ENCODE data around the gene ZSCAN5A. TPM values are rescaled to one million over a fixed set of nuclear protein-coding genes. Genes with fewer than 3 reads are reported as not detected.
"Not testable (repeated sequence)": the region's sequence is repeated elsewhere in the genome, so short reads cannot be mapped to it uniquely, and the experiment has no call there.

ZSCAN5A gene
- total RNA-seq, 1 donor from 2014 or later: 1.9 TPM

DNA sequence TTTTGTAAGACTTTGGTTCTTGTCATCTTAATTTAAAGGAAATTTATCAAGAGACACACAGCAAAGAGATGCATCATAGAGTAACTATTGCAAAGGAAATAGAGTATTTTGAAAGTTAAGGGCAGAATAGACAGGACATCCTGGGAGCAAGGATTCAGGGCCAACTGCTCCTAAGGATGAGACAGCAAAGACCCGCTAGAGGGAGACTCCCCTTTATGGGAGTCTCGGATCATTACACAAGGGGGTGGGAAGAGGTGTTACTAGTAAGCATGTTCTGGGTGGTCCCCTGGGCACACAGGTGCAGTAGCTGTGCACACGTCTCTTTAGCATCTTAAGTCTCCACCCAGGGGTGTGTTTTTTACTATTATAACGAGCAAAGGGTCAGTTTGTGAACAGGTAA is 102.9 kb downstream of the ZSCAN5A start:
- DNase-seq (ENCODE audit: low spot score): no peak

DNA sequence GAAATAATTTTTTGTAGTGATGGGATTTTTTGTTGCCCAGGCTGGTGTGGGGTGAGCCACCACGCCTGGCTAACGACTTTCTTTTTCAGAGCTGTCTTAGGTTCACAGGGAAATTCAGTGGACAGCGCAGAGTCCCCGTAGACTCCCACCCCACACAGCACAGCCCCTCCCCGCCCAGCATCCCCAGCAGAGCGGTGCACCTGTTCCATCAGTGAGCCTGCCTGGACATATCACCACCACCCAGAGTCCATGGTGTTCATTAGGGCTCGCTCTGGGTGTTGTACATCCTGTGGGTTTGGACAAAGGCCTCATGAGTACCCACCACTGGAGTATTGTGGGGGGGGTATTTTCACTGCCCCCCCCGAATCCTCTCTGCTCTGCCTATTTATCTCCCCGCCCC is 104.6 kb downstream of the ZSCAN5A start:
- DNase-seq (ENCODE audit: low spot score): not testable (repeated sequence)

DNA sequence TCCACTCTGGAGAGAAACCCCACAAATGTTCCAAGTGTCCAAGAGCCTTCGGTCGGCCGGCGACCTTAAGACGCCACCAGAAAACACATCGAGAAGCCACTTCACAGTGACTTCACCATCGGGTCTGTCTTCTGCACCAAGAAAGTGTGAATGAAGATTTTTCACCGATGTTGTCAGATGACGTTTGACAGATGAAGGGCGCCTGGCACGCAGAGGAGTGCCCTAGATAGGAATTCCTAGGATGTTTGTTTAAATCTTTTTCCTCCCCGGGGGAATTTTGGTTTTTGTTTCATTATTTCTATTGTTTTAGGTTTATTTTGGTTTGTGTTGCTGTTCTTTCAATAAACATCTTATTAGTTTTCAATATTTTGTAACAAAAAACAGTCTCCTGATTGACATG is 105.5 kb downstream of the ZSCAN5A start:
- DNase-seq (ENCODE audit: low spot score): no peak

DNA sequence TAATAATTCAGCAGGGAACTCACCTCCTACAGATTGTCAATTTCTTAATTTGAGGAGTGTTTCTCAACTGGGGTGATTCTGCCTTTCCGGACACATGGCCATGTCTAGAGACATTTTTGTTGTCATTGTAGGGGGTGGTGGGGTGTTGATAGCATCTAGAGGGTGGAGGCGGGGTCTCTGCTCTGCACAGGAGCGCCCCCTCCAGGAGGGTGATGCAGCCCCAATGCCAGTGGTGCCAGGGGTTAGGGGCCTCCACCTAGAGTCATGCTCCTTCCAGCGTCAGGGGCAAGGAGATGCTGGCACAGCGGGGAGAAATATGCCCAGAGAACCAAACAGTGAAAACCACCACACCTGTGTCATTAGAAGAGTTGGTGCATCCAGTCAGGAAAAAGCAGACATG is 107.1 kb downstream of the ZSCAN5A start:
- not testable (repeated sequence) for DNase-seq (ENCODE audit: low spot score)

DNA sequence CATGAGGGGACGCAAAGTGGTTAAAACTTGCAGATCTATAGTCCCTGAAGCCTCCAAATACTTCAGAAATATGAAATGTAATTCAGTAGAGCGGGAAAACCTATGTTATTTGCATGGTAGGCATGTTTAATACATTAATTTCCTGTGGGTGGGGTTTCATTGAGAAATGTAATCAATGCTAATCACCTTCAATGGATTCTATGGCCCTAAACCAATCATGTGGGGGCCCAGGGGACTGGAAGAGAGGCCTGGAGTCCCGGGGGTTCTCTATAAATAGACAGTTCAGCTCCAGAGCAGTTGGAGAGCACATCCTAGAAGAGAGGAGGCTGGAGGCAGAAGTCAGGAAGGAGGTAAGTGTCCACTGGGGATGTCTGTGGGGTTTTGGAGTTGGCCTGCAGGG is 112.7 kb downstream of the ZSCAN5A start, which contains the start of gene ZSCAN5C:
ZSCAN5C (plus strand) TSS at position 301 of the 400 bp plus-strand sequence. CDS start 3,641 bp downstream, outside the sequence.
- no peak for DNase-seq (ENCODE audit: low spot score)

DNA sequence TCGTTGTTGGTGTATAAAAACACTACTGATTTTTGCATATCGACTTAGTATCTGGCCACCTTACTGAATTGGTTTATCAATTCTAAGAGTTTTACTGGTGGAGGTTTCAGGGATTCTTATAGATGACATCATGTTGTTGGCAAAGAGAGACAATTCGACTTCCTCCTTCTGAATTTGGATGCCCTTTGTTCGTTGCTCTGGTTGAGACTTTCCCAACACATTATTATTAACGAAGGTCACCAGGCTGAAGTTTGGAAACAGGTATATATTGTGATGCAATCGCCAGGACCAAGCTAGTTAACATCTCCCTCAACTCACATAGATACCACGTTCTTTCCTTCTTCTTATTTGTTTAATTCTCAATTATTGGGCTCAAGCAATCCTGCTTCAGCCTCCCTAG is 115.0 kb downstream of the ZSCAN5A start:
- DNase-seq (ENCODE audit: low spot score): no peak

DNA sequence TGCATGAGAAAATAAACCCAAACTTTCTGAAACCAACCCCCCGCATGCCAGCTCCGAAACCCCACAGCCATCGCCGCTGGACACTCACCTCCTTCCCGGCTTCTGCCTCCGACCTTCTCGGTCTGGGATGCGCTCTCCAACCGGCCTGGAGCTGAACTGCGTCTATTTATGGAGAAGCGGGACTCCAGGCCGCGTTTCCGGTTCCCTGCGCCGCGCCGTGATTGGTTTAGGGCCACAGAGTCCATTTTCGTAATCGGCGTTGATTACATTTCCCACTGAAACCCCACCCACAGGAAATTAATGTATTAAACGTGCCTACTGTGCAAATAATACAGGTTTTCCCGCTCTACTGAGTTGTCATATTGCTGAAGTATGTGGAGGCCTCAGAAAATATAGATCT is 117.0 kb downstream of the ZSCAN5A start, which contains the start of gene ZSCAN5B:
ZSCAN5B (minus strand) TSS at position 138 of the 400 bp plus-strand sequence. CDS start 4,731 bp downstream, outside the sequence.
- DNase-seq (ENCODE audit: low spot score): not testable (repeated sequence)

DNA sequence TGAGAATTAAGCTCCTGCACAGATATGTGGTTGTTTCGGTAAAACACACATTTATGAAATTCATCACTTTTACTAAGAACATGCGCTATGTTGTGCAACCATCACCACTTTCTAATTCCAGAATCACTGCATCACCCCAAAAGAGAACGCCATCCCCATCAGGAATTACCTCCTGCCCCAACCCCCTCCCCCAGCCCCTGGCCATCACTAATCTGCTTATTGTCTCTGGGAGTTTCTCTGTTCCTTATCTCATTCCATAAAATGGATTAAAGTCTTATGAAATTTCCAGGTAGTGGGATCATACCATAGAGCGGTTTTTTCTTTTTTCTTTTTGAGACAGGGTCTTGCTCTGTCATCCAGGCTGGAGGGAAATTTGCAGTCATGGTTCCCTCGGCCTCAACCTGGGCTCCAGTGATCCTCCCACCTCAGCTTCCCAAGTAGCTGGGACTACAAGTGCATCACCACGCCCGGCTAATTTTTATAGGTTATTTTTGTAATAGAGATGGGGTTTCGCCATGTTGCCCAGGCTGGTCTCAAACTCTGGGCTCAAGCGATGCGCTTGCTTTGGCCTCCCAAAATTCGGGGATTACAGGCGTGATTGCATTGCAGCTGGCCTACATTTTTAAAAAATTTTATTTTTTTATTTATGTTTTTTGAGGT is 120.5 kb downstream of the ZSCAN5A start:
- DNase-seq (ENCODE audit: low spot score): no peak

DNA sequence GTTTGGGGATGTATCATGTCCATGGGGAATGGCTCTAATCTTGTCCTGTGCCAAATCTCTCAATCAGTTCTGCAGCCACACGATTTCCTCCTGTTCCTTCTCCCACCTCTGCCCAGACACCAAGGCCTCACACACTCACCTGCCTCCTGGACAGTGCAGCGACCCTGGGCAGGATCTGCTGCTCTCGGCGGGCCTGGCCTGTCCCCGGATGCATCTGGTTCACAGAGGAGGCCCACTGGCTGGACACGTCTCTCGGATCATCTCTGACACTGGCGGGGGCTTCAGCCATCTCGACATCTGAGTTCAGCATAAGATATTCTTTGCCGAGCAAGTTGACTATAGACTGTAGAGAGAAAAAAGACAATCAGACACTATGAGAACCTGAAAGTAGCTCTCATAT is 122.9 kb downstream of the ZSCAN5A start:
- no peak for DNase-seq (ENCODE audit: low spot score)

DNA sequence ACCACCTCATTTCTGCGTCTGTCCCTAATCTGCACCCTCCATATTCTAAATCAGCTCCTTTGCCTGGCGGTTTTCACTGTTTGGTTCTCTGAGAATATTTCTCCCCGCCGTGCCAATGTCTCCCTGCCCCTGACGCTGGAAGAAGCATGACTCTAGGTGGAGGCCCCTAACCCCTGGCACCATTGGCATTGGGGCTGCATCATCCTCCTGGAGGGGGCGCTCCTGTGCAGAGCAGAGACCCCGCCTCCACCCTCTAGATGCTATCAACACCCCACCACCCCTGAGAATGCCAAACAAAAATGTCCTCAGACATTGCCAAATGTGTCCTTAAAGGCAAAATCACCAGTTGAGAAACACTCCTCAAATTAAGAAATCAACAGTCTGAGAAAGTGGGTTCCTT is 123.5 kb downstream of the ZSCAN5A start:
- no peak for DNase-seq (ENCODE audit: low spot score)

DNA sequence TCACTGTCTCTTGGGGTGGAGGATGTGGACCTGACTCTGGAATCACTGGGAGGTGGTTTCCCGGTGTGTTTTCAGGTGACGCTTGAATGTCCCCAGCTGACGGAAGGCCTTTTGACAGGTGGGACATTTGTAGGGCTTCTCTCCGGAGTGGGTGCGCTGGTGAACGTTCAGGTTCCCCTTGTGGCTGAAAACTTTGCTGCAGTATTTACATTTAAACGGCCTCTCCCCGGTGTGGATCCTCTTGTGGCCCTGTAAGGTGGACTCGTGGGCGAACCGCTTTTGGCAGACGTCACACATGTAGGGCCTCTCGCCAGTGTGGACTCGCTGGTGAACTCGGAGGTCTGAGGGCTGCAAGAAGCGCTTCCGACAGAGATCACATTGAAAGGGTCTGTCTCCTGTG is 124.9 kb downstream of the ZSCAN5A start:
- DNase-seq (ENCODE audit: low spot score): no peak

DNA sequence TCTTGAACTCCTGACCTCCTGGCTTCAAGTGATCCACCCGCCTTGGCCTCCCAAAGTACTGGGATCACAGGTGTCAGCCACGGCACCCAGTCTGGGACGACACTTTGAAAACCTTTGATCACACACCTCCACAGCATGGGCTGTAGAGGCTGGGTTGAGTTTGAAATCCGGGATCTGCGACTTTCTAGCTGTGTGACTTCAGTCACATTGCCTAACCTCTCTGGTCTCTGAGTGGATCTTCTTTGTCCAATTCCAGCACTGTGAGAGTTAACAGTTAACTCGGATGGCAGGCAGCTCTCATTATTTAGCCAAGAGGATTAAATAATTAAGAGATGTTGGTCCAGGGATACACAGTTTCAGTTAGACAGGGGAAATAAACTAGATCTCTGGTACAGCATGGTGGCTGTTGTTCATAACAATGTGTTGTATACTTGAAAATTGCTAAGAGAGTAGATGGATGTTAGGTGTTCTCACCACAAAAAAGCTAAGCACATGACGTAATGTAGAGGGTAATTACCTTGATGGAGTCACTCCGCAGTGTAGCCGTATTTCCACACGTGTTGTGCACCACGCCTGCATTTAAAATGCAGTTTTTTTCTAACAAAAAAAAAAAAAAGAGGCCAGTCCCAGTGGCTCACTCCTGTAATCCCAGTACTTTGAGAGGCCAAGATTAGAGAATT is 136.9 kb downstream of the ZSCAN5A start:
- DNase-seq (ENCODE audit: low spot score): no peak

DNA sequence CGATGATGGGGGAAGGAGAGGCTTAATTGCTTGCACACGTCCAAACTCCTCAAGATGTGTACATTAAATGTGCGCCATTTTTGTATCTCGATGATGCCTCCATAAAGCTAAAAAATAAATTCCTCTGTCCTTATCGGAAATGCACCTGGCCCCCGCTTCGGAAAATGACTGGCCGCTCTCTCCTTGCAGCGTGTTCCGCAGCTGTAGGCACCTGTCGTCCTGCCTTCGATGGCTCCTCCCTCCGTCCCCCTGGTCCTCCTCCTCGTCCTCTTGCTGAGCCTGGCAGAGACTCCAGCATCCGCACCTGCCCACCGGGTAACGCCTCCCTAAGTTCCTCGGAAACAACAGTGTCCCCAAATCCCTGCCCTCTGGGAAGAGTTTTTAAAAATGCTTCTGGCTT is 137.8 kb downstream of the ZSCAN5A start:
- no peak for DNase-seq (ENCODE audit: low spot score)

DNA sequence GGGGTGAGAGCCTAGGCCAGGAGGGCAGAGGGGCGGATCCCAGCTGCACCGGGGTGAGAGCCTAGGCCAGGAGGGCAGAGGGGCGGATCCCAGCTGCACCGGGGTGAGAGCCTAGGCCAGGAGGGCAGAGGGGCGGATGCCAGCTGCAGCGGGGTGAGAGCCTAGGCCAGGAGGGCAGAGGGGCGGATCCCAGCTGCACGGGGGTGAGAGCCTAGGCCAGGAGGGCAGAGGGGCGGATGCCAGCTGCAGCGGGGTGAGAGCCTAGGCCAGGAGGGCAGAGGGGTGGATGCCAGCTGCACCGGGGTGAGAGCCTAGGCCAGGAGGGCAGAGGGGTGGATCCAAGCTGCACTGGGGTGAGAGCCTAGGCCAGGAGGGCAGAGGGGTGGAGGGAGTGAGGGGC is 138.3 kb downstream of the ZSCAN5A start:
- DNase-seq (ENCODE audit: low spot score): not testable (repeated sequence)

DNA sequence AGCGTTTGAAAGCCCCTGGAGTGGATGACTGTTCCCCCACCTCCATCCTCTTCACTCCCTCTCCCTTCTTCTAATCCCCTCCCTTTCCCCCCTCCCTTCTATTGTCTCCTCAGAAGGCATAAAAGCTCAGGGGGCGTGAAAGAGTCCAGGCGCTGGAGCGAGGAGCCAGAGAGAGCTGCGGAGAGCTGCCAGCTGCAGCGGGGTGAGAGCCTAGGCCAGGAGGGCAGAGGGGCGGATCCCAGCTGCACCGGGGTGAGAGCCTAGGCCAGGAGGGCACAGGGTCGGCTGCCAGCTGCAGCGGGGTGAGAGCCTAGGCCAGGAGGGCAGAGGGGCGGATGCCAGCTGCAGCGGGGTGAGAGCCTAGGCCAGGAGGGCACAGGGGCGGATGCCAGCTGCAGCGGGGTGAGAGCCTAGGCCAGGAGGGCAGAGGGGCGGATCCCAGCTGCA is 138.8 kb downstream of the ZSCAN5A start, which contains the start of gene GALP:
GALP (plus strand) TSS at position 148 of the 447 bp plus-strand sequence. CDS start 1,101 bp downstream, outside the sequence.
- DNase-seq (ENCODE audit: low spot score): not testable (repeated sequence)

DNA sequence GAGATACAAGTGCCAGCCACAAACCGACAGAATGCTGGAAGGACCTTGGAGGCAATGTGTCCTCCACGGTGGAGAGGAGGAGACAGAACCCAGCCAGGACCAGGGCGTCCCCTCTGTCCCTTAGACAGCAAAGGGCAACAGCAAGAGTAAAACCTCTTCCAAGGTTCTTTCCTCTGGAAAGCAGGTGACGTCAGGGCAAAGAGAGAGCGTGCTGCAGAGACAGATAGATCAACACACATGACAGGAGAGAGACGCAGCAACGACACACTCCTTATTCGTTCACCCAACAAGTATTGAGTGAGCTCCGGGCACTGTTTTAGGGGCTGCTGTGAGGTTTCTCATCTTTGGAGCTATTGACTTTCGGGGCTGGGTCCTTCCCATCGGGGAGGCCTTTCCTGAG is 140.1 kb downstream of the ZSCAN5A start:
- no peak for DNase-seq (ENCODE audit: low spot score)

DNA sequence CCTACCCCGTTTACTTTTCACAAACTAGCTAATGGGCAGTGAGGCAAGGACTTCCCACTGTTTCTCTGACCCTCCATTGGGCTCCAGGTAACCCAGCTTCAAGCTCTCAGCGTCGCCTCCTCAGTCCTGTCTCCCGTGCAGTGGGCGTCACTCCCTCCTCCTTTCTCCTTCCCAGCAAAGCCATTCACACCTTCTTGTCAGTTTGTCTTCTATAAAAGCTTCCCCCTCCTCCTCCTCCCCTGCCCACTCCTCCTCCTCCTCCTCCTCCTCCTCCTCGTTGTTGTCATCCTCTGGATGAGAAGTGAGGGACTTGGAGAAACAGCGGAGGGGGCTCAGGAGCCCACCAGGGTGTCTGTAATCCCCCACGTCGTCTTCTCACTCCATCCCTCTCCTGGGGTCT is 140.6 kb downstream of the ZSCAN5A start:
- DNase-seq (ENCODE audit: low spot score): no peak

Other genes starting within 250 kb of the ZSCAN5A start
- 13.2 TPM for gene ZNF787, start 193.5 kb downstream of the ZSCAN5A start, total RNA-seq (ENCODE audit: insufficient read depth, low replicate concordance)
- gene ZNF444, start 173.6 kb downstream of the ZSCAN5A start, total RNA-seq (ENCODE audit: insufficient read depth, low replicate concordance): 15.2 TPM
- not detected for gene GALP, start 138.8 kb downstream of the ZSCAN5A start, total RNA-seq (ENCODE audit: insufficient read depth, low replicate concordance)
- gene ZSCAN5B, start 117.1 kb downstream of the ZSCAN5A start, total RNA-seq (ENCODE audit: insufficient read depth, low replicate concordance): 7.2 TPM
- not detected for gene ZSCAN5C, start 112.6 kb downstream of the ZSCAN5A start, total RNA-seq (ENCODE audit: insufficient read depth, low replicate concordance)
- not detected for gene EDDM13, start 42.1 kb downstream of the ZSCAN5A start, total RNA-seq (ENCODE audit: insufficient read depth, low replicate concordance)
- gene ZNF582, start 78.7 kb upstream of the ZSCAN5A start, total RNA-seq (ENCODE audit: insufficient read depth, low replicate concordance): 11.3 TPM
- 25.3 TPM for gene ZNF583, start 89.5 kb upstream of the ZSCAN5A start, total RNA-seq (ENCODE audit: insufficient read depth, low replicate concordance)
- 11.8 TPM for gene ZNF667, start 162.5 kb upstream of the ZSCAN5A start, total RNA-seq (ENCODE audit: insufficient read depth, low replicate concordance)
- 12.8 TPM for gene ZNF471, start 193.0 kb upstream of the ZSCAN5A start, total RNA-seq (ENCODE audit: insufficient read depth, low replicate concordance)
- gene ZFP28, start 224.1 kb upstream of the ZSCAN5A start, total RNA-seq (ENCODE audit: insufficient read depth, low replicate concordance): 23.4 TPM